Measurements from ENCODE around the gene PLOD3.

The PLOD3 gene

DNA sequence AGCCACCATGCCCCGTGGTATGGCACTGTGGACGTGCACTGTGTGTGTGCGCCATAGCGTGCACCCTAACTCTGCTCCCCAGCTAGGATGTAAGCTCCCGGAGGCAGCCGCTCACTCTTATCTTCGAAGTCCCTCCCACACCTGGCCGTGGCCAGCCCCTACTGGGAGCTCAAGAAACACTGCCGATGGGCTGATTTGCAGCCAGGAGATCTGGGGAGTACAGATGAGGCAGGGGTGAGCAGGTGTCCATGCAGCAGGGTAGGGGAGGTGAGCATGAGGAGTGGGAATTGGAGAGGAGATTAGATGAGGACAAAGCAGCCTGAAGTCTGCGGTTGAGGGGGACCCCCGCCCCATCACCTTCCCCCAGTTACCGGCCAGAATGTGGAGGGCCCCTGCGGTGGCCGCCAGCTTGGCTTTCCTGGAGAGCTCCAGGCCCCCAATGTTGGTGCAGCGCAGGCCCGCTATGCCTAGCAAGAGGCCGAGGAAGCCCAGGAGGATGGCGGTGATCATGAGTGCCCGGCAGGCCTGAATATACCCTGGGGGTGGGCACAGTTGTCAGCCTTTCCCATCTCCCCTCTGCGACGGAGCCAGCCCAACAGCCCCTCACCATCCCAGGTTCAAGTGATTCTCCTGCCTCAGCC lies 16.6 kb upstream of the PLOD3 start:
- TF ChIP-seq NFIC (IDR thresholded peaks at IDR 0.05) (no peak), CEBPB (IDR thresholded peaks at IDR 0.05) (no peak), RAD21 (IDR thresholded peaks at IDR 0.05; ENCODE audit: low read depth) (no peak), EGR1 (IDR thresholded peaks at IDR 0.05) (no peak), TCF12 (IDR thresholded peaks at IDR 0.05; ENCODE audit: low read depth) (no peak), CREB1 (IDR thresholded peaks at IDR 0.05; ENCODE audit: low read depth) (no peak), TEAD4 (IDR thresholded peaks at IDR 0.05) (no peak), EP300 (IDR thresholded peaks at IDR 0.05; ENCODE audit: borderline replicate concordance) (no peak)
- TF ChIP-seq, protein P1, sequence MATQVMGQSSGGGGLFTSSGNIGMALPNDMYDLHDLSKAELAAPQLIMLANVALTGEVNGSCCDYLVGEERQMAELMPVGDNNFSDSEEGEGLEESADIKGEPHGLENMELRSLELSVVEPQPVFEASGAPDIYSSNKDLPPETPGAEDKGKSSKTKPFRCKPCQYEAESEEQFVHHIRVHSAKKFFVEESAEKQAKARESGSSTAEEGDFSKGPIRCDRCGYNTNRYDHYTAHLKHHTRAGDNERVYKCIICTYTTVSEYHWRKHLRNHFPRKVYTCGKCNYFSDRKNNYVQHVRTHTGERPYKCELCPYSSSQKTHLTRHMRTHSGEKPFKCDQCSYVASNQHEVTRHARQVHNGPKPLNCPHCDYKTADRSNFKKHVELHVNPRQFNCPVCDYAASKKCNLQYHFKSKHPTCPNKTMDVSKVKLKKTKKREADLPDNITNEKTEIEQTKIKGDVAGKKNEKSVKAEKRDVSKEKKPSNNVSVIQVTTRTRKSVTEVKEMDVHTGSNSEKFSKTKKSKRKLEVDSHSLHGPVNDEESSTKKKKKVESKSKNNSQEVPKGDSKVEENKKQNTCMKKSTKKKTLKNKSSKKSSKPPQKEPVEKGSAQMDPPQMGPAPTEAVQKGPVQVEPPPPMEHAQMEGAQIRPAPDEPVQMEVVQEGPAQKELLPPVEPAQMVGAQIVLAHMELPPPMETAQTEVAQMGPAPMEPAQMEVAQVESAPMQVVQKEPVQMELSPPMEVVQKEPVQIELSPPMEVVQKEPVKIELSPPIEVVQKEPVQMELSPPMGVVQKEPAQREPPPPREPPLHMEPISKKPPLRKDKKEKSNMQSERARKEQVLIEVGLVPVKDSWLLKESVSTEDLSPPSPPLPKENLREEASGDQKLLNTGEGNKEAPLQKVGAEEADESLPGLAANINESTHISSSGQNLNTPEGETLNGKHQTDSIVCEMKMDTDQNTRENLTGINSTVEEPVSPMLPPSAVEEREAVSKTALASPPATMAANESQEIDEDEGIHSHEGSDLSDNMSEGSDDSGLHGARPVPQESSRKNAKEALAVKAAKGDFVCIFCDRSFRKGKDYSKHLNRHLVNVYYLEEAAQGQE (IDR thresholded peaks at IDR 0.05; ENCODE audit: low read depth): no peak
- TF ChIP-seq, protein P2, sequence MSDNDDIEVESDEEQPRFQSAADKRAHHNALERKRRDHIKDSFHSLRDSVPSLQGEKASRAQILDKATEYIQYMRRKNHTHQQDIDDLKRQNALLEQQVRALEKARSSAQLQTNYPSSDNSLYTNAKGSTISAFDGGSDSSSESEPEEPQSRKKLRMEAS (IDR thresholded peaks at IDR 0.05): no peak
- TF ChIP-seq, protein P3, sequence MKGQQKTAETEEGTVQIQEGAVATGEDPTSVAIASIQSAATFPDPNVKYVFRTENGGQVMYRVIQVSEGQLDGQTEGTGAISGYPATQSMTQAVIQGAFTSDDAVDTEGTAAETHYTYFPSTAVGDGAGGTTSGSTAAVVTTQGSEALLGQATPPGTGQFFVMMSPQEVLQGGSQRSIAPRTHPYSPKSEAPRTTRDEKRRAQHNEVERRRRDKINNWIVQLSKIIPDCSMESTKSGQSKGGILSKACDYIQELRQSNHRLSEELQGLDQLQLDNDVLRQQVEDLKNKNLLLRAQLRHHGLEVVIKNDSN (IDR thresholded peaks at IDR 0.05): no peak

DNA sequence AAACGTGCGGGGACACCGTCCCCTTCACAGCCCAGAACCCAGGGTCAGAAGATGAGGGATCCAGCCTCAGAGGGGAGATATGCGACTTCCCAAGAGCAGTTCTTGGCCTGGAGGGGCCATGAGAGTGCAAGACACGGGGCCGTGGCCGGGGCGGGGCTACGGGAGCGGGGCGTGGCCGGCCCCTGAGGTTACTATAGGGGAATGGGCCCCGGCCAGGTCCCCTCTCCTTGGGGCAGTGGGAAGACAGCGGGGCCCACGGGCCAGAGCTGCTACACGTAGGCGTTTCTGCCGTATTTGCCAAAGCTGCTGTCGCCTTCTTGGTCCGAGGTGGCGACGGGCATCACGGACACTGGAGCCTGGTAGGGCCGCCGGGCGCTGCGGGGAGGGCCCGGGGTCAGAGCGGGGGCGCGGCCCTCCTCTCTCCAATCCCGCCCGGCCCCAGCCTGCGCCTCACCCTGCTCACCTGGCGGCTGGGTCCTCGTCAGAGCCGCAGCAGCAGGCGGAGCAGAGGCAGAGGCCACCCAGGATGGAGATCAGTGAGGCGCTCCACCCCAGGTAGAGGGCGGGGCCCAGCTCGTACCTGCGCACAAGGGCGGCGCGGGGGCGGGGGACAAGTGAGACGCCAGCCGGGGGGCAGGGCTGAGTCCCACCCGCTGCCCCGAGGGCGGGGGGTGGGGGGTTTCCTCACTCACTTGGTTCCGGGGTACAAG lies 14.9 kb upstream of the PLOD3 start:
- TF ChIP-seq CEBPB (IDR thresholded peaks at IDR 0.05) (no peak), TCF12 (IDR thresholded peaks at IDR 0.05; ENCODE audit: low read depth) (no peak), TAF1 (IDR thresholded peaks at IDR 0.05; ENCODE audit: low read depth) (no peak), YY1 (IDR thresholded peaks at IDR 0.05; ENCODE audit: low read depth) (no peak), ZBTB7A (IDR thresholded peaks at IDR 0.05; ENCODE audit: low read depth) (peak; percentile 71), TEAD4 (IDR thresholded peaks at IDR 0.05) (no peak), EGR1 (IDR thresholded peaks at IDR 0.05) (peak; percentile 85), NFIC (IDR thresholded peaks at IDR 0.05) (no peak), EP300 (IDR thresholded peaks at IDR 0.05; ENCODE audit: borderline replicate concordance) (no peak), FOXM1 (IDR thresholded peaks at IDR 0.05; ENCODE audit: borderline replicate concordance, low read depth) (no peak), CREB1 (IDR thresholded peaks at IDR 0.05; ENCODE audit: low read depth) (no peak), RAD21 (IDR thresholded peaks at IDR 0.05; ENCODE audit: low read depth) (no peak)
- TF ChIP-seq, protein P2 (IDR thresholded peaks at IDR 0.05): peak; percentile 54
- TF ChIP-seq, protein P1 (IDR thresholded peaks at IDR 0.05; ENCODE audit: low read depth): no peak
- TF ChIP-seq, protein P3 (IDR thresholded peaks at IDR 0.05): no peak

DNA sequence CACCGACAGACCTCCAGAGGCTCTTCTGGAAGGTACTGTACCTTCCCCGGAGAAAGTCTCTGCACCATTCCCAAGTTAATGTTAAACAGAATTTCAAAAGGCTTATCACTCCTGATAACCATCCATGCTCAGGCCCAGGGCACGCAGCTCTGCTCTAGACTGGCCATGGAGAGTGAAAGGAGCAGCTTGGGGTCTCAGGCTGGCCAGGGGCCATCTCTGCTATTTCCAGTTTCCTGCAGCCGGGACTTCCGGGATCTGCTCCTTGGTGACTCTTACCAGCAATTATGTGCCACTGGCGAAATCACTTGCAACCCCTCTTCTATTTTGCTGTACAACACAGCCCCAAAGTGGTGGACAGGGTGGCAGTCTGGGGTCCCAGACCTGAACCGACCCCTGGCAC lies 14.3 kb upstream of the PLOD3 start:
- TF ChIP-seq ZBTB7A (IDR thresholded peaks at IDR 0.05; ENCODE audit: low read depth) (no peak), TCF12 (IDR thresholded peaks at IDR 0.05; ENCODE audit: low read depth) (no peak), EGR1 (IDR thresholded peaks at IDR 0.05) (no peak)
- TF ChIP-seq, protein P1 (IDR thresholded peaks at IDR 0.05; ENCODE audit: low read depth): no peak

- TF ChIP-seq TCF12 (IDR thresholded peaks at IDR 0.05; ENCODE audit: low read depth) (no peak), ZBTB7A (IDR thresholded peaks at IDR 0.05; ENCODE audit: low read depth) (no peak), NFIC (IDR thresholded peaks at IDR 0.05) (no peak)
- TF ChIP-seq, protein P3 (IDR thresholded peaks at IDR 0.05): no peak
Measured at GRCh38 chr7:101226721-101227120, 9.3 kb upstream of the PLOD3 start.
